B cell (primary cell): Measurements from ENCODE around the gene SNX6. TPM values are rescaled to one million over a fixed set of nuclear protein-coding genes. Genes with fewer than 3 reads are reported as not detected.
A peak's percentile ranks its signal among the peaks of the same experiment; 100 is the strongest.
"Not testable (repeated sequence)": the region's sequence is repeated elsewhere in the genome, so short reads cannot be mapped to it uniquely, and the experiment has no call there.

Experiments
- ATAC-seq: fragments of 200-7000 bp; cut with Tn5 transposase; one replicate; pipeline ENCODE4 v1.10.0; 2021; ENCODE audit warnings: low read depth, mild to moderate bottlenecking, moderate number of reproducible peaks, moderate library complexity
- CTCF ChIA-PET: fragments of 350-600 bp; sonication (Branson Sonifier 250); formaldehyde crosslinking; loops from one replicate; lab custom pipeline; 2021; ENCODE audit warnings: antibody characterized with exemption, inconsistent platforms; lab: Charles Lee
- POLR2A ChIA-PET: fragments of 350-600 bp; sonication (Branson Sonifier 250); formaldehyde crosslinking; loops from one replicate; lab custom pipeline; 2021; ENCODE audit warnings: antibody characterized with exemption; lab: Charles Lee
- DNase-seq: peaks from one replicate; pipeline ENCODE4 v3.0.0; 2013
- H2AFZ ChIP-seq: 2 replicates; pipeline ENCODE4 v1.6.1; 2012; ENCODE audit warnings: mild to moderate bottlenecking, low read depth, low read length; ENCODE audit not compliant: insufficient read depth, poor library complexity, severe bottlenecking
- H3K27ac ChIP-seq, 2 donors: 1 replicate in 1 of 2; 2 replicates in 1 of 2; pipeline ENCODE4 v1.5.1; 2012 to 2013; ENCODE audit warnings: low read length in 2 of 2, mild to moderate bottlenecking in 2 of 2, moderate library complexity in 1 of 2
- H3K27me3 ChIP-seq, 4 experiments: fragments of 200-600 bp in 1 of 4; sonication (generic) in 1 of 4; replicated peaks in 1 of 4; 1 replicate in 2 of 4; 2 replicates in 2 of 4; pipeline versions ENCODE4 v1.6.1 to v1.7.0; 2013 to 2016; ENCODE audit warnings: low read length in 3 of 4, mild to moderate bottlenecking in 2 of 4, mixed read lengths in 1 of 4, moderate library complexity in 1 of 4; ENCODE audit not compliant: insufficient read depth in 4 of 4, control insufficient read depth in 3 of 4; ENCODE audit errors: control extremely low read depth in 1 of 4
- H3K36me3 ChIP-seq, 2 experiments: replicated peaks in 1 of 2; 1 replicate in 1 of 2; 2 replicates in 1 of 2; pipeline versions ENCODE4 v1.6.1 to v1.7.1; 2013; ENCODE audit warnings: low read length in 1 of 2; ENCODE audit not compliant: insufficient read depth in 2 of 2, control insufficient read depth in 1 of 2; ENCODE audit errors: control extremely low read depth in 1 of 2, extremely low read depth in 1 of 2
- H3K4me1 ChIP-seq, 2 donors: fragments of 200-600 bp in 1 of 2; sonication (generic) in 1 of 2; 1 replicate in 1 of 2; 2 replicates in 1 of 2; pipeline versions ENCODE4 v1.5.1 to v1.6.1; 2013 to 2017; ENCODE audit warnings: low read length in 2 of 2; ENCODE audit not compliant: control insufficient read depth in 2 of 2, insufficient read depth in 2 of 2
- H3K4me2 ChIP-seq: replicated peaks from 2 replicates; pipeline ENCODE3; 2012; ENCODE audit warnings: mild to moderate bottlenecking, low read depth, low read length; ENCODE audit not compliant: poor library complexity, severe bottlenecking
- H3K4me3 ChIP-seq, 5 experiments: fragments of 200-600 bp in 1 of 5; sonication (generic) in 1 of 5; 1 replicate in 3 of 5; 2 replicates in 2 of 5; pipeline versions ENCODE4 v1.5.1 to v1.7.0; 2011 to 2016; ENCODE audit warnings: low read length in 4 of 5, mild to moderate bottlenecking in 4 of 5, low read depth in 2 of 5, control low read depth in 1 of 5, moderate library complexity in 1 of 5; ENCODE audit not compliant: insufficient read depth in 1 of 5; ENCODE audit errors: control extremely low read depth in 1 of 5, extremely low read depth in 1 of 5
- H3K79me2 ChIP-seq: fragments of 200-600 bp; sonication (generic); one replicate; pipeline ENCODE4 v1.6.0; 2016; ENCODE audit warnings: low read length; ENCODE audit not compliant: control insufficient read depth, insufficient read depth
- H3K9ac ChIP-seq: fragments of 200-600 bp; sonication (generic); 2 replicates; pipeline ENCODE4 v1.6.1; 2017; ENCODE audit warnings: mild to moderate bottlenecking, low read length, moderate library complexity
- H3K9me3 ChIP-seq, 3 donors: one replicate each; pipeline versions ENCODE4 v1.6.1 to v1.7.1; 2013; ENCODE audit warnings: low read length in 2 of 3; ENCODE audit not compliant: control insufficient read depth in 2 of 3, insufficient read depth in 1 of 3; ENCODE audit errors: control extremely low read depth in 1 of 3
- H4K20me1 ChIP-seq: 2 replicates; pipeline ENCODE4 v1.6.0; 2012; ENCODE audit warnings: mild to moderate bottlenecking, low read length; ENCODE audit not compliant: insufficient read depth, control insufficient read depth, poor library complexity, severe bottlenecking
- H3K27ac Mint-ChIP-seq: one replicate; pipeline ENCODE4 v1.8.0; 2021; ENCODE audit warnings: mixed read lengths
- H3K27me3 Mint-ChIP-seq: one replicate; pipeline ENCODE4 v1.8.0; 2021; ENCODE audit warnings: mixed read lengths
- H3K4me1 Mint-ChIP-seq: one replicate; pipeline ENCODE4 v1.8.0; 2021; ENCODE audit warnings: mixed read lengths
- H3K4me3 Mint-ChIP-seq: one replicate; pipeline ENCODE4 v1.8.0; 2021; ENCODE audit warnings: mixed read lengths
- H3K9me3 Mint-ChIP-seq: one replicate; pipeline ENCODE4 v1.8.0; 2022; ENCODE audit warnings: mixed read lengths; ENCODE audit not compliant: insufficient read depth
- EZH2 ChIP-seq: IDR thresholded peaks from 2 replicates; pipeline ENCODE4 v1.6.1; 2012; ENCODE audit warnings: borderline replicate concordance, low read depth, mild to moderate bottlenecking, moderate library complexity, low read length; ENCODE audit not compliant: insufficient read depth, poor library complexity, severe bottlenecking
- WGBS: methylation state at CpG from one replicate; pipeline ENCODE4 v1.1.5; 2013; ENCODE audit warnings: missing lambda C conversion rate; ENCODE audit not compliant: insufficient coverage; 5-methylcytosine and 5-hydroxymethylcytosine counted together
- intact Hi-C: fragments of 100-400 bp; cut with micrococcal nuclease; formaldehyde crosslinking; loops from one replicate; pipeline ENCODE4 v1.10.0; 2022
- polyA plus RNA-seq: library from polyadenylated mRNA; depleted of rRNA; stranded (reverse); fragments of >200 nt; gene quantifications from 2 replicates; pipeline ENCODE4 v1.2.3, GENCODE V29; 2012
- total RNA-seq, 2 donors: library from RNA; stranded (reverse); fragments of 120-200 nt in 1 of 2; gene quantifications; 1 replicate in 1 of 2; 2 replicates in 1 of 2; pipeline versions ENCODE4 v1.2.3 to v1.2.4, GENCODE V29; 2013 to 2022
- TF ChIP-seq, protein P1 (sequence below): fragments of 200-600 bp; IDR thresholded peaks from one replicate; pipeline ENCODE4 v1.8.0; 2022; ENCODE audit warnings: antibody characterized with exemption, mild to moderate bottlenecking

SNX6 gene
- total and polyA plus RNA-seq, 2 donors (not counting 1 experiment from before 2014, with no cell fraction given): 45.4 to 61.0 TPM

DNA sequence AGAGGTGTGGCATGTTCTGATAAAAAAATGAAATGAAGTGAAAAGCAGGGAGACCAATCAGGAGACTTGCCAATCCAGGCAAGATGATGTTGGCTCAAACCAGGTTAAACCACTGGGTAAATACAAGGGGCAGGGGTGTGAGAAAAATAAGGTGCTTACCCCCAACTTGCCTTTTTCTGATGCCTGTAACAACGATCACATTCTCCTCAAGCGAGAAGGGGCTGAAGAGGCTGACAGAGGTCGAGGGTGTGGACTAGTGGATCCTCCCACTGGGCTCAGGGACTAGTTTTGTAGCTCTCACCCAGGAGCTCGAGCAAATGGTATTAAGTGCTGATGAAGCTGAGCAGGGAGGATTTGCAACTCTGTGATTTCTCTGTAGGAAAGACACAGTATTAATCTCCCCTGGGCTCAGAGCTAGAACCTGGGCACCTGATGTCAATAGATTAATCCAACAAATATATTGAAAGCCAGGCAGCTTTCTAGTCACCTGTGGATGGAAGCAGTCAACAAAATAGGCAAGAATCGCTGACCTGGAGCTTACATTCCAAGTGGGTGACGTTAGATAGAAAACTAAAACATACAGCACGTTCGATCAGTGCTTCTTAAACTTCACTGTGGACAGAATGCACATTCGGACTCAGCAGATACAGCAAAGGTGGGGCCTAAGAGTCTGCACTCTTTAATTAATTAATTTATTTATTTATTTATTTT lies 75.3 kb downstream of the SNX6 start:
- TF ChIP-seq, protein P1, sequence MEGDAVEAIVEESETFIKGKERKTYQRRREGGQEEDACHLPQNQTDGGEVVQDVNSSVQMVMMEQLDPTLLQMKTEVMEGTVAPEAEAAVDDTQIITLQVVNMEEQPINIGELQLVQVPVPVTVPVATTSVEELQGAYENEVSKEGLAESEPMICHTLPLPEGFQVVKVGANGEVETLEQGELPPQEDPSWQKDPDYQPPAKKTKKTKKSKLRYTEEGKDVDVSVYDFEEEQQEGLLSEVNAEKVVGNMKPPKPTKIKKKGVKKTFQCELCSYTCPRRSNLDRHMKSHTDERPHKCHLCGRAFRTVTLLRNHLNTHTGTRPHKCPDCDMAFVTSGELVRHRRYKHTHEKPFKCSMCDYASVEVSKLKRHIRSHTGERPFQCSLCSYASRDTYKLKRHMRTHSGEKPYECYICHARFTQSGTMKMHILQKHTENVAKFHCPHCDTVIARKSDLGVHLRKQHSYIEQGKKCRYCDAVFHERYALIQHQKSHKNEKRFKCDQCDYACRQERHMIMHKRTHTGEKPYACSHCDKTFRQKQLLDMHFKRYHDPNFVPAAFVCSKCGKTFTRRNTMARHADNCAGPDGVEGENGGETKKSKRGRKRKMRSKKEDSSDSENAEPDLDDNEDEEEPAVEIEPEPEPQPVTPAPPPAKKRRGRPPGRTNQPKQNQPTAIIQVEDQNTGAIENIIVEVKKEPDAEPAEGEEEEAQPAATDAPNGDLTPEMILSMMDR: no peak
- TF ChIP-seq EZH2: no peak
- Histone ChIP-seq H3K4me1 (peaks cover 0 to 8% of the 10 kb centered on the region in 2 donors), H2AFZ (no peak overlapping the region), H3K27me3 (no peaks in the 10 kb centered on the region), H3K9me3 (peaks cover 0 to 15% (median 0%) of the 10 kb centered on the region in 3 donors), H3K27ac (peak overlapping the region; percentile 29 to 61), H3K36me3 (no peaks in the 10 kb centered on the region), H3K4me2 (peak overlapping the region; percentile 31), H3K79me2 (no peaks in the 10 kb centered on the region), H3K9ac (no peak overlapping the region), H4K20me1 (no peaks in the 10 kb centered on the region), H3K4me3 (no peak overlapping the region)
- WGBS: 100% methylated on average over 4 of the region's 9 CpGs
- no peak for ATAC-seq
- peak overlapping the region; percentile 62 for H3K4me3 Mint-ChIP-seq
- no peaks in the 10 kb centered on the region for H3K27me3 Mint-ChIP-seq
- intact Hi-C loops: no loop called here
- H3K4me1 Mint-ChIP-seq: peaks cover 16% of the 10 kb centered on the region
- peak overlapping the region; percentile 73 for H3K27ac Mint-ChIP-seq
- ChIA-PET CTCF (no interaction called here), POLR2A (interaction anchor here (0.9 kb wide), 1 partner anchor 16 kb away, joined by 3 read pairs; no protein-coding TSS in a partner anchor)
- peak; percentile 45 for DNase-seq
- no peaks in the 10 kb centered on the region for H3K9me3 Mint-ChIP-seq

DNA sequence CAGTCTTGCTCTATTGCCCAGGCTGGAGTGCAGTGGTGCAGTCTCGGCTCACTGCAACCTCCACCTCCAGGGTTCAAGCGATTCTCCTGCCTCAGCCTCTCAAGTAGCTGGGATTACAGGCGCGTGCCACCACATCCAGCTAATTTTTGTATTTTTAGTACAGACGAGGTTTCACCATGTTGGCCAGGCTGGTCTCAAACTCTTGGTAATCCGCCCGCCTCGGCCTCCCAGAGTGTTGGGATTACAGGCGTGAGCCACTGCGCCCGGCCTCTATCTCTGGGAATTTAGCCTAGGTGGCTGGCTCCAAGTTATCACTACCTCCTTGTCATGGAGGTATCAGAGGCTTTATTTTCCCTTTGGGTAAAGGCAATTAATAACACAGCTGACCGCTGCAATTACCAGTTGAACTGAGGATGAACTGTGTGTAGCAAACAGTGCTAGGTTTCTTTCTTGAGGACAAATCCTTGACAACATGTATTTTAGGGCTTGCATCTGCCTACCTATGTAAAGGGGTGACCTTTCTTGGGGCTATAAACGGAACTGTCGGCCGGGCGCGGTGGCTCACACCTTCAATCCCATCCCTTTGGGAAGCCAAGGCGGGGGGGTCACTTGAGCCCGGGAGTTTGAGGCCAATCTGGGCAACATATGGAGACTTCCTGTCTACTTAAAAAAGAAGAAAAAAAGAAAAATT lies 80.5 kb downstream of the SNX6 start:
- WGBS: 98% methylated on average over 11 of the region's 19 CpGs
- H3K27me3 ChIP-seq, H3K27ac ChIP-seq, H3K4me1 ChIP-seq, H3K4me3 Mint-ChIP-seq, H3K27me3 Mint-ChIP-seq, CTCF ChIA-PET, H3K9ac ChIP-seq, H4K20me1 ChIP-seq, H3K36me3 ChIP-seq, H3K9me3 Mint-ChIP-seq, H3K4me3 ChIP-seq, H2AFZ ChIP-seq, H3K4me2 ChIP-seq, ATAC-seq, intact Hi-C loops, H3K79me2 ChIP-seq: not testable (repeated sequence)
- Mint-ChIP-seq H3K27ac (peak overlapping the region; percentile 53), H3K4me1 (peaks cover 12% of the 10 kb centered on the region)
- DNase-seq: peak; percentile 7
- POLR2A ChIA-PET: interaction anchor here (1.0 kb wide), 1 partner anchor 855 kb away, joined by 3 read pairs; the partner anchor contains the start of gene NFKBIA
- H3K9me3 ChIP-seq: peaks cover 0 to 15% (median 0%) of the 10 kb centered on the region in 3 donors
